Aorta (tissue), 5 donors: Measurements from ENCODE around the gene NKAP. TPM values are rescaled to one million over a fixed set of nuclear protein-coding genes. Genes with fewer than 3 reads are reported as not detected.
"Not testable (repeated sequence)": the region's sequence is repeated elsewhere in the genome, so short reads cannot be mapped to it uniquely, and the experiment has no call there.

Source experiments
- ATAC-seq: fragments of 200-7000 bp; cut with Tn5 transposase; one replicate; pipeline ENCODE4 v1.9.1; 2022; ENCODE audit warnings: moderate library complexity; ENCODE audit not compliant: low FRiP score
- DNase-seq, 2 donors: peaks; one replicate each; pipeline ENCODE4 v3.0.0-alpha.2; 2020
- H3K27ac ChIP-seq, 2 donors: one replicate each; pipeline ENCODE4 v1.5.1; 2013; ENCODE audit warnings: low read length in 2 of 2, mild to moderate bottlenecking in 2 of 2, moderate library complexity in 2 of 2, control low read depth in 1 of 2, inconsistent platforms in 1 of 2, low read depth in 1 of 2
- H3K27me3 ChIP-seq, 2 donors: one replicate each; pipeline ENCODE4 v1.6.1; 2013; ENCODE audit warnings: control low read depth in 1 of 2, low read length in 1 of 2, mild to moderate bottlenecking in 1 of 2, moderate library complexity in 1 of 2; ENCODE audit not compliant: insufficient read depth in 2 of 2, control insufficient read depth in 1 of 2
- H3K36me3 ChIP-seq, 2 donors: one replicate each; pipeline ENCODE4 v1.6.1; 2013; ENCODE audit warnings: control low read depth in 1 of 2, low read length in 1 of 2, mild to moderate bottlenecking in 1 of 2; ENCODE audit not compliant: insufficient read depth in 2 of 2, control insufficient read depth in 1 of 2
- H3K4me1 ChIP-seq, 2 donors: one replicate each; pipeline ENCODE4 v1.6.1; 2013; ENCODE audit warnings: low read length in 2 of 2, control low read depth in 1 of 2, mild to moderate bottlenecking in 1 of 2, moderate library complexity in 1 of 2; ENCODE audit not compliant: insufficient read depth in 2 of 2, control insufficient read depth in 1 of 2
- H3K4me3 ChIP-seq, 2 donors: one replicate each; pipeline ENCODE4 v1.5.1; 2013; ENCODE audit warnings: low read length in 2 of 2, control low read depth in 1 of 2, mild to moderate bottlenecking in 1 of 2
- H3K9me3 ChIP-seq: one replicate; pipeline ENCODE4 v1.6.1; 2013; ENCODE audit warnings: mild to moderate bottlenecking, low read length; ENCODE audit not compliant: control insufficient read depth
- WGBS, 2 donors: extraction: QIAGEN DNeasy Blood & Tissue Kit; methylation state at CpG; one replicate each; pipeline ENCODE4 v1.1.7; 2013; 5-methylcytosine and 5-hydroxymethylcytosine counted together
- intact Hi-C, 2 donors: fragments of 100-400 bp; cut with DNase I; formaldehyde crosslinking; loops; one replicate each; pipeline versions ENCODE4 v1.14.2 to v1.15.0; 2022
- polyA plus RNA-seq, 2 donors: library from polyadenylated mRNA; stranded (reverse); fragments of 200-250 nt; gene quantifications; one replicate each; pipeline ENCODE4 v1.2.3, GENCODE V29; 2013
- total RNA-seq, 2 donors: library from RNA; stranded (reverse); fragmentation: NEBNext Ultra II Directional; extraction: Animal tissue kit (Norgen Biotek cat#: 25700); gene quantifications; one replicate each; pipeline ENCODE4 v1.2.1, GENCODE V29; 2021
- donor health status: healthy with polysubstance abuse.
- donor health status: Bipolar disorder and iron deficiency.
- donor health status: DM: no; HTN: no; CAD: no.
- donor health status: DM: no; HTN: no; CAD: no.
- donor health status: DM: yes; HTN: yes; CAD: no.

NKAP gene
- total and polyA plus RNA-seq, 4 donors: 2.9 to 8.0 (median 7.3) TPM

- intact Hi-C loops: no loop called here
- Histone ChIP-seq H3K4me1 (no peaks in the 10 kb centered on the region), H3K27me3 (no peaks in the 10 kb centered on the region), H3K36me3 (no peaks in the 10 kb centered on the region), H3K9me3 (no peaks in the 10 kb centered on the region), H3K4me3 (no peak overlapping the region), H3K27ac (no peak overlapping the region)
- DNase-seq (no peak), ATAC-seq (no peak)
- 75 to 88% methylated on average over 5 of the region's 5 CpGs for WGBS, 2 donors
Observed at GRCh38 chrX:119916310-119916709, 27.2 kb downstream of the NKAP start.

GRCh38 chrX:119900976-119901375 lies 42.6 kb downstream of the NKAP start:
- Histone ChIP-seq H3K36me3 (no peaks in the 10 kb centered on the region), H3K9me3 (no peaks in the 10 kb centered on the region), H3K4me3 (no peak overlapping the region), H3K27me3 (no peaks in the 10 kb centered on the region), H3K27ac (no peak overlapping the region), H3K4me1 (no peaks in the 10 kb centered on the region)
- WGBS, 2 donors: 63 to 69% methylated on average over 1 of the region's 1 CpG
- intact Hi-C loops: no loop called here
- DNase-seq: no peak
- no peak for ATAC-seq

GRCh38 chrX:119899125-119899524 lies 44.4 kb downstream of the NKAP start:
- no peak for DNase-seq
- H3K36me3 ChIP-seq: no peaks in the 10 kb centered on the region
- H3K9me3 ChIP-seq: no peaks in the 10 kb centered on the region
- H3K4me1 ChIP-seq: no peaks in the 10 kb centered on the region
- intact Hi-C loops: no loop called here
- no peak overlapping the region for H3K4me3 ChIP-seq
- no peak for ATAC-seq
- WGBS, 2 donors: 9 to 22% methylated on average over 2 of the region's 2 CpGs
- no peaks in the 10 kb centered on the region for H3K27me3 ChIP-seq
- H3K27ac ChIP-seq: no peak overlapping the region

GRCh38 chrX:119895843-119896326 lies 47.7 kb downstream of the NKAP start, which contains the start of gene AKAP14:
AKAP14 (plus strand) TSS chrX:119895893; CDS start chrX:119903224, 7,331 bp downstream.
- Histone ChIP-seq H3K27me3 (no peaks in the 10 kb centered on the region), H3K4me1 (no peaks in the 10 kb centered on the region), H3K27ac (no peak within 1 kb of the TSS), H3K4me3 (no peak within 1 kb of the TSS), H3K9me3 (no peaks in the 10 kb centered on the region), H3K36me3 (no peaks in the 10 kb centered on the region)
- DNase-seq (no peak), ATAC-seq (no peak)
- intact Hi-C loops: no loop called here
- 42 to 58% methylated on average over 4 of the region's 4 CpGs for WGBS, 2 donors

- H3K4me1 ChIP-seq: not testable (repeated sequence)
Observed at GRCh38 chrX:119891961-119892692, 51.4 kb downstream of the NKAP start.

GRCh38 chrX:119890626-119891025 lies 52.9 kb downstream of the NKAP start:
- H3K9me3 ChIP-seq, intact Hi-C loops, H3K27ac ChIP-seq, DNase-seq, ATAC-seq, H3K4me1 ChIP-seq, H3K27me3 ChIP-seq, H3K4me3 ChIP-seq, H3K36me3 ChIP-seq: not testable (repeated sequence)
- WGBS, 2 donors: 81 to 87% methylated on average over 14 to 36 of the region's 36 CpGs

More at GRCh38 chrX:119891961-119892692, 51.4 kb downstream of the NKAP start:
- ATAC-seq, H3K4me3 ChIP-seq, H3K9me3 ChIP-seq, H3K27me3 ChIP-seq, H3K27ac ChIP-seq, DNase-seq, H3K36me3 ChIP-seq, intact Hi-C loops: not testable (repeated sequence)
- 56 to 67% methylated on average over 16 of the region's 16 CpGs for WGBS, 2 donors

- no peak overlapping the region for H3K27ac ChIP-seq
- intact Hi-C loops: no loop called here
- no peak overlapping the region for H3K4me3 ChIP-seq
- DNase-seq (peak; percentile 68 to 80), ATAC-seq (peak; percentile 65)
- H3K27me3 ChIP-seq: no peaks in the 10 kb centered on the region
- H3K9me3 ChIP-seq: no peaks in the 10 kb centered on the region
- H3K4me1 ChIP-seq: no peaks in the 10 kb centered on the region
- no peaks in the 10 kb centered on the region for H3K36me3 ChIP-seq
- 11 to 35% methylated on average over 39 to 40 of the region's 40 CpGs for whole genome bisulfite sequencing, 2 donors
Observed at GRCh38 chrX:119887721-119888425, 55.7 kb downstream of the NKAP start.

GRCh38 chrX:119885554-119886428 lies 57.8 kb downstream of the NKAP start:
- Histone ChIP-seq H3K27me3 (no peaks in the 10 kb centered on the region), H3K27ac (no peak overlapping the region), H3K4me1 (no peaks in the 10 kb centered on the region), H3K9me3 (no peaks in the 10 kb centered on the region), H3K4me3 (no peak overlapping the region), H3K36me3 (no peaks in the 10 kb centered on the region)
- 78 to 86% methylated on average over 11 of the region's 11 CpGs for WGBS, 2 donors
- DNase-seq: no peak
- intact Hi-C loops: no loop called here
- ATAC-seq: no peak
